Measurements from ENCODE around the gene PDPN.

PDPN gene

DNA sequence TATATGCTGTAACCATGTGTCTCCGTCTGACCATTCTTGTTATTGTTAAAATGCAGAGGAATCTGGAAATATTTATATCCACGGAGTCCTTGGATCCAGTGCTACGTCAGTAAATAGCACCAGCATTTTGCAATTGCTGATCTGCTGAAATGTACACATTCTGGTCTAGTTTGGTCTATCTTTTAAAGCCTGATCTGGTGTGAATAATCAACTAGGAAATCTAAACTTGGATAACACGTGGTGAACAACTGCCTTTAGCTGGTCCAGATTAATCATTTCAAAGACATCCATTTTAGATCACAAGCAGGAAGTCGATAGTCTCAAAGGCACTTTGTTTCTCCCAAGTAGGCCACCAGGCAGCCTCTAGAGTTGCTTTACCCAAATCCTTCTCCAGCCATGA, 32.6 kb downstream of the PDPN start:
- DNase-seq (ENCODE audit: low read depth in 2 of 2, low spot score in 1 of 2) = no peak

DNA sequence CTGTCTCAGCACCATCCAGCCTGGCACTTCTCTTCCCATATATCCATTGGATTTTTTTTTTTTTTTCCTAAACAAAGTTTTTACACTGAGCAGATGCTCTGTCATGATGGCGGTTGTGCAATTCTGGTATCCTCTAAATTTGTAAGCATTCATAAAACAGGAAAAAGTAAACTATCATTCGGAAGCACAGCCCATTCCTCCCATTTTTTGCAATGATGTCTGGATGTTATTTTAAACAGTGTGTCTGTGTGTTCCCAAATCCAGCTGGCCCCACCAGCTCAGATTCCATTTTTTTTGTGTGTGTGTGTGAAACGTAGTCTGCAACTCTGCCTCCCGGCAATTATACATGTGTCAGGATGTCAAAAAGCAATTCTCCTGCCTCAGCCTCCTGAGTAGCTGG, 33.5 kb downstream of the PDPN start:
- DNase-seq (ENCODE audit: low read depth in 2 of 2, low spot score in 1 of 2) = no peak

DNA sequence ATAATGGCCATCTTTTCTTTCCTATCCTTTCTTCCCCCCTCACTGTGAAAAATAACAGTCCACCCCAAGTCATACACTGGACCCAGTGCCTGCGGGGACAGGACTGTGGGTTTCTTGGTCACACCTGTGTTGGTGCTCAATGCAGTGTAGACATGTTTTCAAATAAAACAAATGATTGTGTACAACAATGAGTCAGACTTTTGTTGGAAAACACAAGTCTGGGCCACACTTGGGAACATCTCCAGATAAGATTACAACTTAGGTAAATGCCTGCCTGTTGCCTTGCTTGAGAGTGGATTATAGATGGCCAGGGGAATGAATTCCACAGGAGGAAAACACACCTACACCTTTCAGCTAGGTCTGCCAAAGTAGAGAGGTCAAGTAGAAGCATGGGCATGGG, 34.1 kb downstream of the PDPN start:
- no peak for DNase-seq (ENCODE audit: low read depth in 2 of 2, low spot score in 1 of 2)

DNA sequence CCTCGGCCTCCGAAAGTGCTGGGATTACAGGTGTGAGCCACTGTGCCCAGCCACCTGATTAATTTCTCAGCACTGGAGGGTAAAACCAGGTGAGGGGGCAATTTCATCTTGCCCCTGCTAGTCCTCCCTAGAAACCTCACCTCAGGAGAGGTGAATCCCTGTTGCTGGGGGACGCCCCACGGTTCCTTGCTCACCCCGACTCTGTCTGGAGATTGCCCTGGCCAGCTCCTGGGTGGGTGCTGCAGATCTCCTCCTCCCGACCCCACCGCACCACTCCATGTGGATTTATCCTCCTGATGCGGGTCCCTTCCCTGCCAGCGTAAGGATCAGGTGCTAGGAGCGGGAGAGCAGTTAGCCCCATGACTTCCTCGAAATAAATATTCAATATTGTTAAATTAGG, 34.9 kb downstream of the PDPN start:
- DNase-seq (ENCODE audit: low read depth in 2 of 2, low spot score in 1 of 2) = no peak

DNA sequence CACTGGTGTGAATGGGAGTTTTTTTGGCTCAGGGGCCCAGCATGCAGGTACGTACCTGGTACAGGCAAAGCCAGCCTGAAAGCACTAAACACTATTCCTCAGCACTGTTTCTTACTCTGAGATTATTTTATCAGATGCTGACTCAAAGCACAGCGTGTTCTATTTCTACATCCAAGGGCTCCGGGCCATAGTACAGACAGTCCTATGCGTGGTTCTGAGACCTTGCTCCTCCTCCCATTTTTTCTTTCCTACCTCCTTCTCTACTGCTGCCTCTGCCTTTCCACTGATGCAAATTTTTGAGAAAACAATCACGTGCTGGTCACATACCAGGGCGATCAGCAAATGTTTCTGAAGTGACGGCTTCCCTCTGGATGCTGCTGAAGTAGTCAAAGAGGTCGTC, 36.3 kb downstream of the PDPN start:
- no peak for DNase-seq (ENCODE audit: low read depth in 2 of 2, low spot score in 1 of 2)

DNA sequence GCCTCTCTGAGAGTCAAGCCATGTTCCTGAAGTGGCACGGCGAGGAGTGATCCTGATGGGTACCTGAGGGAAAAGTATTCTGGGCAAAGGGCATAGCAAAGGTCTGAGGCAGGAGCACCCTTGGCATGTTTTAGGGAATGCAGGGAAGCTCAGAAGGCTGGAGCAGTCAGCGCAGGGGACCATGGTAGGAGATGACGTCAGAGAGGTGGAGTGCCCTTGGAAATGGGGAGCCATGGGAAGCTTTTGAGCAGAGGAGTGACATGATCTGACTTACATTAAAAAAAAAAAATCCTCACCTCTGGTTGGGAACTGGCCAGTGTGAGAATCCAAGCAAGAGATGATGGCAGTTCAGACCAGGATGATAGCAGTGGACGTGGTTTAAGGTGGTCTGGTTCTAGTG, 37.2 kb downstream of the PDPN start:
- no peak for DNase-seq (ENCODE audit: low read depth in 2 of 2, low spot score in 1 of 2)

DNA sequence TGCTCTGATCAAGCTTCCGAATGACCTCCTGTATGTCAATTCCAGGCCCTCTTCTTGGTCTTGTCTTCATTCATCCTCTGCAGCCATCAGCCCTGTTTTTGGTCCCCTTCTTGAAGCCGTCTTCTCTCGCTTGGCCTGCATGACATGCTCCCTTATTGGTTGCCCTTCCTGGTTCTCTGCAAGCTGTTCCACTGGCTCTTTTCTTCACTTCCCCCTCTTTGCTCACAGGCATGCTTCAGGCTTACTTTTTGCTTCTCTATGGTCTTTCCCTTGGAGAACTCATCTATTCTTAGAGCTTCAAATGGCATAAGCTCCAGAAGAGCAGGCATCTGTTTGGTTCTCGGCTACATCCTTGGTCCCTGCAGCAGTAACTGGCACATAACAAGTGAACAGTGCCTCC, 38.8 kb downstream of the PDPN start:
- DNase-seq (ENCODE audit: low read depth in 2 of 2, low spot score in 1 of 2) = no peak

DNA sequence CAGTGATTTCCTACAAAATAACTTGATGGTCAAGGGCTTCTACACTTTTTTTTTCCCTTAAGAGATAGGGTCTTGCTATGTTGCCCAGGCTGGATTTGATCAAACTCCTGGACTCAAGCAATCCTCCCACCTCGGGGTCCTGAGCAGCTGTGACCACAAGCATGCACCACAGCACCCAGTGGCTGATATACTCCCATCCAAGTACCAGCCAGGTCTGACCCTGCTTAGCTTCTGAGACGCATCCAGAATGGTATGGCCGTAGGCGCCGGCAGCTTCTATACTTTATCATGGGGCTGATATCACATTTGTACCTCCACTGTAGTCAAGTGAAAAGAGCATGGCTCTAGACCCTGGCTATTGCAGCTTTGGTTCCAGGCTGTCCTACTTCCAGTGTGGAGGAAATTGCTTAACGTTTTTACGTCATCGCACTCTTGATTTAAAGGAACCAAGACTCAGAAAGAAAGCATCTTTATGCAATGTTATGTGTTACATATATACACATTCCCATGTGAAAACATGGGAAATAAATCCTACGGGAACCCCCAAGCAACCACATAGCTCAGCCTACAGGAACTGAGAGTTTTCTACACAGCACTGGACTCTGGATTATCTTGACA, 39.5 kb downstream of the PDPN start:
- DNase-seq (ENCODE audit: low read depth in 2 of 2, low spot score in 1 of 2) = no peak

DNA sequence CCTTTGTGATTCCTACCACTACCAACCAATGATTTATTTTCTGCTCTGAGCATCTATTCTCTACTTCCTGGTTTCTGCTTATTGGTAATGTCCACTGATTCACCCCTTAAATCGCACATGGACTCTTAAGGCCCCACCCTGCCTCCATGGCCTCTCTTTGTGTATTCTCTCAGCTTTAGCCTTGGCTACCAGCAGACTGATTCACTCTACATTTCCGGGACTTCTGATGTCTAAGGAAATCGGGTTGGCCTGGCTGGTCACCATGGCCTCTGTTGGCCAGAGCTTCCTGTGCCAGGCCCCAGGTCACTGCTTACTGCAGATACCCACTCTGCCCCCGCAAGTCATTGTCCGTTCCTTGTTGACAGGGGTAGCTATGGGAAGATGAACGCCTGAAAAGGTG, 40.9 kb downstream of the PDPN start:
- DNase-seq (ENCODE audit: low read depth in 2 of 2, low spot score in 1 of 2) = no peak

DNA sequence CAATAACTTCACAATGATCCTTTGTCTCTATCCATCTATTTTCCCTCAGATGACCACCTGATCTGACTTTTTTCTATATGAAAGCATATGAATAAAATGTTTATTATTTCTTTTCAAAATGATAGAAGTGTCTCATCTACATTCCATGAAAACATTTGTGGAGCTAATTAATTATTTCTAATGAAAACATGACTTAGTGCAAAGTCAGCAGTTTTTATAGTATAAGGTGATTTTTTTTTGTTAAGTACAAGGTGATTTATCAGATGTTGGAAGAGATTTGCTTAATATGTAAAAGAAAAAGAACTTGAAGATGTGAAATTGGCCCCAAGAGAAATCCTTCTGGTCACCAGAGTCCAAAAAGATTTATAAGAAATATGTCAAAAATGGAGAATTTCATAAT, 43.5 kb downstream of the PDPN start:
- DNase-seq (ENCODE audit: low read depth in 2 of 2, low spot score in 1 of 2) = no peak

DNA sequence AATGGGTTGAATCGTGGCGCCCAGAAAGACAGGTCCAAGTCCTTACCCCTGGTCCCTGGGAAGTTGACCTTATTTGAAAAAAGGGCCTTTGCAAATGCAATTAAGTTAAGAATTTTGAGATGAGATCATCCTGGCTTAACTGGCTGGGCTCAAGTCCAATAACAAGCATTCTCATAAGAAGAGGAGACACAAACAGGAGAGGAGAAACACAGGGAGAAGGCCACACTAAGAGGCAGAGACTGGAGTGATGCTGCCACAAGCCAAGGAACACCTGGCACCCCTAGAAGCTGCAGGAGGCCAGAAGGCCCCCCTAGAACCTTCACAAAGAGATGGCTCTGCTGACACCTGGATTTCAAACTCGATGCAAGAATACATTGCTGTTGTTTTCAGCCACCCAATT, 44.6 kb downstream of the PDPN start:
- DNase-seq (ENCODE audit: low read depth in 2 of 2, low spot score in 1 of 2) = no peak

DNA sequence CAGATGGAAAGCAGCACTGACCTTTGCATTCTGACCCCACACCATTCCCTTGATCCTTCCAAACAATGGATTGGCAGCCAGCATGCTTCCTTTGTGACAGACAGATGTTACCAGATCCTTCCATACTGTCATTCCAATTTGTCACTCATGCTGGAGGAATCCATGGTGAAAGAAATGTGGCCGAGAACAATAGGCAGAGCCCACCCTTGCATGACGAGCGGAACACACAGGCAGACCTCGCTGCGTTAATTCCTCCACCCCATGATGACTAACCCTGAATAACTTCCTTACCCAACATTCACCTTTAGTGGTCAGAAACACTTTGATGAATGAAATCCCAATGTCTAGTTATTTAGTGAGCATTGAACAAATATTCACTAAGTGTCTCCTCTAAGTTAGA, 45.1 kb downstream of the PDPN start:
- DNase-seq (ENCODE audit: low read depth in 2 of 2, low spot score in 1 of 2) = no peak

DNA sequence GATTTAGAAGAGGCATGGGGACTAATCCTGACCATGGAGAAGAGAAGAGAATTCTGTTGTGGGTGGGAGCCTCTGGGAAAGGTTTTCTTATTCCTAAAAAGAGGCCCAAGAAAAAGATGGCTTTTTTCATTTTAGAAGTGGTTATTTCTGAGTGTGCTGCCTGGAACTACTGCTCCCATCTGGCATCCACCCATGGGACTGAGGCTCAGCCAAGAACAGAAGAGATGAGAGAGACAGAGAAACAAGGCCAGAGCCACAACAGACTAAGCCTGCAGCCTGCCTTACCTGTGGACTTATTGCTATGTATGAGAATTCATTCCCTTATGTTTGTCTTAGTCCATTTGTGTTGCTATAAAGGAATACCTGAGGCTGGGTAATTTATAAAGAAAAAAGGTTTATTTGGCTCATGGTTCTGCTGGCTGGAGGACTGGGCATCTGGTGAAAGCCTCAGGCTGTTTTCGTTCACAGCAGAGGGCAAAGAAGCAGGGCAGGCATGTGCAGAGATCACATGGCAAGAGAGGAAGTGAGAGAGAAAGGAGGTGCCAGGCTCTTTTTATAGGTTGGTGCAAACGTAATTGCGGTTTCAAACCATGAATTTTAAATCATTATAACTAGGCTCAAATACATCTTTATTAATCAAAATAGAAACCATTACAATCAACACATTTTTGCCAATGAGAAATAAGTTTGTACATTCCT, 58.8 kb downstream of the PDPN start:
- DNase-seq (ENCODE audit: low read depth in 2 of 2, low spot score in 1 of 2) = no peak

DNA sequence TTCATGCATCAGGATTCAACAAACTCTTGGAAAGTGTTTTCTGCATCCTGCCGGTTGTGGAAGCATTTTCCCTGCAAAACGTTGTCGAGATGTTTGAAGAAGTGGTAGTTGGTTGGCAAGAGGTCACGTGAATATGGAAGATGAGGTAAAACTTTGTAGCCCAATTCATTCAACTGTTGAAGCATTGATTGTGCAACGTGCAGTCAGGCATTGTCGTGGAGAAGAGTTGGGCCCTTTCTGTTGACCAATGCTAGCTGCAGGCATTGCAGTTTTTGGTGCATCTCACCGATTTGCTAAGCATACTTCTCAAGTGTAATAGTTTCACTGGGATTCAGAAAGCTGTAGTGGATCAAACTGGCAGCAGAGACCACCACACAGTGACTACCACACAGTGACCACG, 59.4 kb downstream of the PDPN start:
- DNase-seq (ENCODE audit: low read depth in 2 of 2, low spot score in 1 of 2) = no peak

DNA sequence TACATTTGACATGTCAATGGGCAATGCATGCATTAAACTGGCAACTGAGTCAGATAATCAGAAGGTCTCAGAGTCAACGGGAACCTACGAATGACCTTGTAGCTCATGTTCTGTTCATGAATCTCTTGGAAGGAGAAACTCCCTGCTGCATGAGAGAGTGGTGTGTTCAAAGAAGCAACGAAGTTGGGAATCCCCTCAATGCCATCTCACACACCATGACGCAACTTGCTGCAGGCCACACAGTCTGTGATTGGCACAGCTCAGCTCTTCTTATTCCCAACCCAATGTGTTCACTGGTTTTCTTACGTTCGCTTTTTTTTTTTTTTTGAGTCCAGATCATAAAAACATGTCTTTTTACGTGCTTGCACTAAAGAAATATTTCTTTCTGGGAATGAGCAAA, 62.9 kb downstream of the PDPN start:
- no peak for DNase-seq (ENCODE audit: low read depth in 2 of 2, low spot score in 1 of 2)

DNA sequence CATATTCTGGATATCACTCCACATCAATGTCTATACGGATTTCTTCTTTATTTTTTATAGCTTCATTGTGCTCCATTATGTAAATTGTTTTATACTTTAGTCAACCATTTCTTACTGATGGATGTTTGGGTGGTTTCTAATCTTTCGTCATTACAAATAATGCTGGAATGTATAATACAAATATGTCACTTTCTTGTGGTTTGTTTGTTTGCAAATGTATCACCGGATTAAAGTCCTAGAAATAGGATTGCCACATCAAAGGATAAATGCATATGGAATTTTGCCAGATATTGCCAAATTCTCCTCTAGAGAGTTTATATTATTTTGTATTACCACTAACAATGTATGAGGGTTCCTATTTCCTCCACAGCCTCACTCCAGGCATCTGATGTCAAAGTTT, 67.6 kb downstream of the PDPN start:
- no peak for DNase-seq (ENCODE audit: low read depth in 2 of 2, low spot score in 1 of 2)

DNA sequence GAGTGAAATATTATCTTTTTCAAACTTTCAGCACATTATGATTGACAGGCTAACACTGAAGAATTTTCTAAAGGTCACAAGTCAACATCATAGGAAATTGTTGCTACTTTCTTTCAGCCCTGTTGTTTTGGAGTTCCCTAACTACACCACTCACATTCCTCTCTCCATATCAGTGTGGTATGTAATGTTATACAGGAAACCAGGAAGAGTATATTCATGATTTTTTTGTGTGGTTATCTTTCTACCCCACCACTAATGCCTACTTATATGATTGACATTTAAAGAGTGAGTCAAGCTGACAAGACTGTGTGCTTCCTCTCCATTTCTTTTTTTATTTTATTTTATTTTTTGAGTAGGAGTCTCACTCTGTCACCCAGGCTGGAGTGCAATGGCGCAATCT, 68.6 kb downstream of the PDPN start:
- no peak for DNase-seq (ENCODE audit: low read depth in 2 of 2, low spot score in 1 of 2)

DNA sequence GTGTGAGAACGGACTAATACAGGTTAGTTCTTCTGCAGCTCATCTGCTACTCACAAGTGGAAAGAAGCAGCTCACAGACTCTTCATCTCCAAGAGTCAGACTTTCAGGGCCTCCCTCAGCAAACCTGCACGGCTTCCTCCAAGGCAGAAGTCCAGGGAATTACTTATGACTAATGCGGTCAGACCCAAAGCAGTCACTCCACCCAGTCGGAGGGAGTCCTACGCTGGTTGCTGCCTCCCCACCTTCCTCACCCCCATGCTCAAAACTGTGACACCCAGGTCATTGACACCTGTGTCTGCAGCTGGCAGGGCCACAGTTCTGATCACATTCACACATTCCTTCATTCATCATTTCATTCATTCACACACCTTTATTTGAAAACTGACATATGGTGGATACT, 77.9 kb downstream of the PDPN start:
- no peak for DNase-seq (ENCODE audit: low read depth in 2 of 2, low spot score in 1 of 2)

DNA sequence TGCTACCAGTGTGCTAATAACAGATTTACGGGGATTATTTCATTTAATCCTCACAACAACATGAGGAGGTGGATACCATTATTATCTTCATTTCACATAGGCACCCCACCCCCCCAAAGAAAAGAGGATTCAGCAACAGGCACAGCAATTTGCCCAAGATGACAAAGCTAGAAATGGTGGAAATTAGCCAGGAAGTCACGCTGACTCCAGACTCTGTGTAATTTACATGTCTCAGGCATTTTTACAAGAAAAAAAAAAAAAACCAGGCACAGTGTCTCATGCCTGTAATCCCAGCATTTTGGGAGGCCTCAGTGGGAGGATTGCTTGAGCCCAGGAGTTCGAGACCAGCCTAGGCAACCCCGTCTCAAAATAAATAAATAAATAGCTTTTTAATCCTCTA, 78.9 kb downstream of the PDPN start:
- no peak for DNase-seq (ENCODE audit: low read depth in 2 of 2, low spot score in 1 of 2)

DNA sequence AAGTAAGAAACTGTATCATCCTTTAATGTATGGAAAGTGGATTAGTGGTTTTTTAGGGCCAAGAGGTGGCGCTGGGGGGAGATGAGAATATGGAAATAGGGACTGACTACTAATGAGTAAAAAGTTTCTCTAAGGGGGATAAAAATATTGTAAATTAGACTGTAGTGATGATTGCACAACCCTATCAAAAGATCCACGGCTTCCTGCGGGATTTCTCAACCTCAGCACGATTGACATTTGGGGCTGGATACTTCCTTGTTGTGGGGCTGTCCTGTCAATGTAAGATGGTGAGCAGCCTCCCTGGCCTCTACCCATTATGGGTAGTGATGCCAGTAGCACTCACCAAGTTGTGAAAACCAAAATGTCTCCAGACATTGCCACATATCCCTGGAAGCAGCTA, 80.3 kb downstream of the PDPN start:
- DNase-seq (ENCODE audit: low read depth in 2 of 2, low spot score in 1 of 2) = no peak

DNA sequence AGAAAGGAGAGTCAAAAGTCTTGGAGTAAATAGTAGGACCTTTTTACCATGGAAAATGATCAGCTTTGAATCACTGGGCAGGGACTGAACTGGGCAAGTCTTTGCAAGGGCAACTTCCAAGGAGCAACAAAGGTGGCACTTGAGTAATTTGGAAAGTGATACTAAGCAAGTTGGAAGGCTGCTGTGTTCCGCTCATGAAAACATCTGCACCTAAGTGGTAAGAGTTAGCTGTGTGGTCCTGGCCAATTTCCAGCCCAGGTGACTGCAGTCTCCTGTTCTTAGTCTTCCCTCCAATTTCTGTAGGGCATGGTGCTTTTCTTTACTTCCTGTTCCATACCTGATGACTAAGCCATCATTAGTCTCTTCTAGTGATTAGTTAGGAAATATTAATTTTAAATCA, 80.8 kb downstream of the PDPN start:
- DNase-seq (ENCODE audit: low read depth in 2 of 2, low spot score in 1 of 2) = no peak

DNA sequence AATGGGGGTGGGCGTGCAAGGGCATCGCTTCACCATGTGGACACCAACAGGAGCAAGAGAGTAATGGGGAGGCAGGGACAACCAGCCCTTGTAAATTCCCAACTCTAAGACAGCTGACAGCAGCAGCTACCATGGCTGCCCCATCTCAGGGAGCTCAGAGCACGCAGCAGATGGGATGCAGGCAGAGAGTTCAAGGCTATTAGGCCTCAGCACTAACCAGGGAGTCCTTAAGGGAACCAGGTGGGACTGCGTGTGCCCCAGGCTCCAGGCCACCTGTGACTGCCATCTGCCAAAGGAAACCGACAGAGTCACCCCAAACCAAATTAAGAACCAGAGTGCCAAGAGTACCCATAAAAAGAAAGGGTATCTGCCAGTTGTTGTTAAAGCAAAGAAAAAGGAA, 82.7 kb downstream of the PDPN start:
- no peak for DNase-seq (ENCODE audit: low read depth in 2 of 2, low spot score in 1 of 2)

All from stimulated activated CD8-positive, alpha-beta memory T cell treated with anti-CD3 and anti-CD28 coated beads, Interleukin-4, amount 100 ng/mL, for 4 hours (primary cell).